HG03196 (cell line): Measurements from ENCODE around the gene MAPK8.

Source experiments
- ATAC-seq: cut with Tn5 transposase; IDR thresholded peaks from one replicate; pipeline ENCODE4 v1.9.1; 2021; ENCODE audit not compliant: unreplicated experiment

MAPK8 gene

DNA sequence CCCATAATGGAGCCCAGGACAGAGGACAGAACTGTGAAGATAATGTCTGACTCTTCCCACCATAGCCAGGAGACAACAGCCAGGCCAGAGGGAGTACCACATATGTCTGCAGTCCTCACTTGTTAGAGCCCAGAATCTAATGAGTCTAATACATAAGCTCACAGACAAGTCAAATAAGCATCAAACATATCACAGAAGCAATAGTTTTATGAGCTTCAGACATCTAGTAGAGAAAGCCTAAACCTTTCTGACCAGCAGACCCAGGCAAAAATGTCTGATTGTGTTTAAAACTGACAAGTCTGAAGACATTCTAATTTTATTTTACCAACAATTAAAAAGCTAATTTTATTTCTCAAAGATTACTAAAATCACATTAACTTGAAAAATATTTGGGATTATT, 75.5 kb downstream of the MAPK8 start:
- ATAC-seq: no peak

DNA sequence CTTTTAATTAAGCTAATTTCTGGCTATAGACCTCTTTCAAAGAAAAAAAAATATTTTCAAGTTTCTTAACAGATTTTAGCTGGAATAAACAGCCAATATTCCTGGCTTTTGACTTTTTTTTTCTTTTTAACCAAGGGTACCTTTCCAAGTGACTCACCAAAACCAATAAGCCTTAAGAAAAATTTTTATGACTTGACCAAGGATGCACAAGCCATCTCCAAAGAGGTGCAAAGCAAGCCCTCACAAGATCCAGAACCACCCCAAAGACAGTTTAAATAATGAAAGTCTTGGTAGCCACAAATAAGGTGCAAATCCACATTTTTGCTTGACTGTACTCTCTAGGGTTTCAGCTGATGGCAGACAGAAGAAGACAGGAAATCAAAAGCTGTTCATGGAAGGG, 76.5 kb downstream of the MAPK8 start:
- ATAC-seq: no peak

DNA sequence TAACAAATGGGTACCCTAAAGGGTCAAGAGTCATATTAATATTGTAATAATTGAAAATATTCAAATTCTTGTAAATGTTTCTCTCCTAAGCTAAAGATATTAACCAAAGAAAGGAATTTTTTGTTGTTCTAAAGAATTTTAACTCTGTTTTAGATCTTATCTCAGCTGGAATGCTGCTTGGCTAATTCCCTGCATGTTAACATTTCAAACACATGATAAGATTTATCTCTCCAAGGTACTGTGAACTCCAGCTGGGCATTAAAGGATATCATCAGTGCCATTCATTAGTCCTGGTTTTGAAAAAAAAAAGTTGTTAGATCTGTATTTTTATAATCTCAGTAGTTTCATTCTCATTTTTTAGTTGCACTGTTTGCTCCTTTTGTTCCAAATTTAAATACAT, 76.9 kb downstream of the MAPK8 start:
- ATAC-seq: no peak

DNA sequence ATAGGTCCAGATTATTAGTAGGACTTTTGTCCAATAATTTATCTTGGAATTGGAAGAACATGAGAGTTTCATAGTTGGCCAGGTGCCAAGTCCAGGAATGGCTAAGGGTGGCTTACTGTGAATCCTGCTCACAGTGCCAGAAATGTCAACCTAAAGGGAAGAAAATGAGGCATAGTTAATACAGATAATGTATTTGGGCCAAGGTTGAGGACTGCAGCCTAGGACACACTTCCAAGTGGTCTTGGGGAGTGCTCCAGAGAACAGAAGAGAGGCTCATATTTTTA, 78.2 kb downstream of the MAPK8 start:
- no peak for ATAC-seq

DNA sequence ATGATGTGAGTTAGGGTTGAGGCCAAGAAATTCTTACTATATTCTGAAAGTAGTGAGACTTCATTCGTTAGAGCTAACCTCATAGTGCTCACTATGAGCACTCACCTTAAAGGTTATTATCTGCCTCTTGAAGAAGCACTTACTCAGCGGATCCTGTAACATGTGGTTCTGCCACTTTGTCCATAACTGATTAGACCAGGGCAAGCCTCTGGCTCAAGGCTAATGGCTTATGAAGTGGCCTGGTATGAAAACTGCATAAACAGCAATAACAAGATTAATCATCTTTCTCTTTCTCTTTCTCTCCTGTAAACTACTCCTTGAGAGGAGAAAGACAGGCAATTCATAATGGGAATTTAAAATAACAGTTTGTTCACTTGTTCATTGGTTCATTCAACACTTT, 82.8 kb downstream of the MAPK8 start:
- no peak for ATAC-seq

DNA sequence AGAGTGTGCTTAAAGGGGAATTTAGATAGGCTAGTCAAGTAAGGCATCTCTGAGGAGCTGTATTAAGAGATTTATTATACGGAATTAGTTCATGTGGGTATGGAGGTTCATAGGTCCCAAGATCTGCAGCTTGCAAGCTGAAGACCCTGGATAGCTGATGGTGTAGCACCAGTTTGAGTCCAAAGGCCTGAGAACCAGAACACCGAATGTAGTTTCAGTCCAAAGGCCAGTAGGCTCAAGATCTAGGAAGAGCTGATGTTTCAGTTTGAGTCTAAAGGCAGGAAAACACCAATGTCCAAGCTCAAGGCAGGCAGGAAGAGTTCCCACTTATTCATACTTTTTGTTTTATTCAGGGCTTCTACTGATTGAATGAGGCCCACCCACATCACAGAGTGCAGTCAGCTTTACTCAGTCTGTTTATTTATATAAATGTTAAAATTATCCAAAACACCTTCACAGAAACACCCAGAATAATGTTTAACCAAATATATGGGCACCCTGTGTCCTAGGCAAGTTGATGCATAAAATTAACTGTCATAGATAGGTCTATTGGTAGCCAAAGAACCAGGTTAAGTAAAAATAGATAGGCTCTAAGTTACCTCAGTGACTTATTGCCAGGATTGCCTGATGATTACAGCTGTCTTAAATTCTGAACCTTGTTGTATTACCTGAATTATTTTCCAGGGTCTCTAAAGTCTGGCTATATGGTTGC, 83.5 kb downstream of the MAPK8 start:
- no peak for ATAC-seq

DNA sequence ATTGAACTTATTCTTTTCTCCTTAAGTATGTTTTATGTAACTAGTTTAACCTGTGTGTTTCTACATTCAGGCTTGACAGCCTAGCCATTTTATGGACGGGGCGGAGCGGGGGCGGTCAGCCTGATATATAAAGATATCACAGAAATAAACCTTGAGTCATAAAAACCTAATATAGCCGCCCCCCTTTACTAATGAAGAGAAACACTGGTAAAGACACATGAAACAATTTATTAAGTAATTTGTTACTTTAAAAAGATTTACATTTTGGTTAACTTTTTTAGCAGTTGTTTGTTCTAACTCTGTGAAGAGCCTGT, 84.0 kb downstream of the MAPK8 start:
- ATAC-seq: no peak

DNA sequence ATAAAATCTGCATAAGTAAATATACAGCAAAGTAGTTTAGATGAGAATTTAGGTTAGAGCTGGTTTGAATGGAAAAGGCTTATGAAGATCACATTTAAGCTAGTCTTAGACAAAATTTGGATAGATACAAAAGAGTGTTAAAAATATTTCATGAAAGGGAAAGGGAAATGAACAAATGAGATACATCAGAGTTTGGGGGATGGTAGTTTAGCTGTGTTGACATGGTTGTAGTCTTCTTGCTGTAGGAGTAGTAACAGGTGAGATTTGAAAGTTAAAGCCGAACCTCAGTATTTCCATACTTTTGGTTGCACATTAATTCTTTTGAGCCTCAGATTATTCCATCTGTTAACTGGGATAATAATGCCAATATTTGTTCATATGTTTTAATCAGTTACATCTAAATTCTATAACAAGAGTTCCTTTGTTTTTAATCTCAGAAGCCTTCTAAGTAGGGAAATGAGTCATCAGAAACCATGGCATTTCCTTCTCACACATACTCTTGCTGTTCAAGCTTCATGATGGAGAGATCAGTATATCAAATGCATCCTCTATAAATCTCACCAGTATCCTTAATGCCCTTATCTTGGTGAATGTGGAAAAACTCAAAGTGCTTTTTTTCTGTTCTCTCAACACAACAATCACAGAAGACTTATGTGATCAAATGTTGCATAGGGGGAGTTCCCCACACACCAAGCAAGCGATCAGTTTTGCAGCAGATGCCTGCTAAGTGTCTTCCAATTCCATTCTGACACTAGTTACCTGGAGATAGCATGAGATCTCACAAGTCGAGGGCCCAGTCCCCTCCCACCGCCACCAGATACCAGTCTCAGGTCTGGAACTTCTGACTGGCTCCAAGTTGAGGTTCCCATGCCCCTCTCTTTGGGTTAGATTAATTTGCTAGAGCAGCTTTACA, 84.7 kb downstream of the MAPK8 start:
- peak; percentile 69 for ATAC-seq

DNA sequence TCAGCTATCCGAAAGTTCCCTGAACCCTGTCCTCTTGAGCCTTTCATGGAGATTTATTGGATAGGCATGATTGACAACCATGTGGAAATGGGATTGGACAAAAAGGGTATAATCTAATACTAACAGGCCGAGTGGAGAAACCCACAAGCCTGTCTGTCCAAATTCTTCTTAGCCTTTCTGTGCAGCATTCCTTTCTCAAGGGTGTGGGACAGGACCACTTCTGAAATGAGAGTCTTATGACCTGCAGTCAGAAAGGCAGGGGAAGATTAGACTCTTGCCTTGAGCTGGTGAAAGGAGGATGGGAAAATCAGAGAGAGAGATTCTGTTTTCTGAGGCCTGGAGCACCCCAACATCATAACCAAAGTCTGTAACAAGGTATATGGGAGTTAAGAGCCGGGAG, 85.5 kb downstream of the MAPK8 start:
- ATAC-seq: no peak

DNA sequence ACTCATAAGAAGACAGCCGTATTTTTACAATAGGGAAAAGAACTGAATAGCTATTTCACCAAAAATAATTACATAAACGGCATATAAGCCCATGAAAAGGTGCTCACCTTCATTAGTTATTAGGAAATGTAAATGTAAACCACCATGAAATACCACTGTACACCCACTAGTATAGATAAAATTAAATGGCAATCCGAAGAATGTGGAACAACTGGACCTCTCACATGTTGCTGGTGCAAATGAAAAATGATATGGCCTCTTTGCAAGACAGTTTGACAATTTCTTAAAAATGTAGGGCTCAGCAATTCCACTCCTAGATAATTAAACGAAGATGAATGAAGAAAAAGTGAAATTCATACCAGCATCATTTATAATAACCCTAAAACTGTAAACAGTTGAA, 91.8 kb downstream of the MAPK8 start:
- ATAC-seq: no peak

DNA sequence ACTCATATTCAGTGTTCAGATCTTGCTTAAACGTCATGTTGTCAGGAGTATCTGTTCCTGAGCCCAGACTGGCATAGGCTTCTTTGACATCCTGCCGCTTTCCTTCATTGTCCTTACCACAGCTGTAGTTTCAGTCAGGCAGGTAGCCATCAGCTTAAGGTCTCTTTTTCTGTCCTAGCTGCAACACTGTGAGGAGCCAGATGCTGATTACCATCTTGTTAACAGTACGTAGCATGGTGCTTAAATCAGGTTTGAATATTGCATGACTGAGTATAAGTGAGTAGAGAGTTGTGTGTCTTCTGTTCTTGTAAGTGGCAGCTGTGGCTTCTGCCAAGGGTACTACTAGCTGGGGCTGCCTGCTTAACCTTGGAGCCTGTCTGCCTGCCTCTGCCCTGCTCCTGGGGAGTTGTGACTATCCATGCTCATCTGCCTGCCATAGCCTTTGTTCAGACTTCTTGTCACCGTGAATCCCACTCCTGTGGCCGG, 92.6 kb downstream of the MAPK8 start:
- no peak for ATAC-seq

DNA sequence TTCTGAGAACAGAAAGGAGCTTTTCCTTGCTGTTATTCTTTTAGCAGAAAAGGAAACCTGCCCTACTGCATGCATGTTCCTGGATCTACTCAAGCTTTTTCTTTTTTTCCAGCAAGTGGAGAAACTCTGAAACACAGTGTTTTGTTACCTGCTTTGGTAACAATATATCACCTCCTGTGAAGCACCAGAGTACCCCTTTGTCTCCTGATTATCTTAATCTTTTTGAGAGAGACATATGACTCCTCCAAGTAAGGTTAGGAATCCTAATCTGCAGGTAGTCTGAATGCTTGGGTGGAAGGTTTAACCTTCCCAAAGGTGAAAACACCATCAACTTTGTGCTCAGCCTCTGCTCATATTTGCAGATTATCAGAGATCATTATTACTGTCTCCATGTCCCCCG, 93.1 kb downstream of the MAPK8 start:
- ATAC-seq: no peak

DNA sequence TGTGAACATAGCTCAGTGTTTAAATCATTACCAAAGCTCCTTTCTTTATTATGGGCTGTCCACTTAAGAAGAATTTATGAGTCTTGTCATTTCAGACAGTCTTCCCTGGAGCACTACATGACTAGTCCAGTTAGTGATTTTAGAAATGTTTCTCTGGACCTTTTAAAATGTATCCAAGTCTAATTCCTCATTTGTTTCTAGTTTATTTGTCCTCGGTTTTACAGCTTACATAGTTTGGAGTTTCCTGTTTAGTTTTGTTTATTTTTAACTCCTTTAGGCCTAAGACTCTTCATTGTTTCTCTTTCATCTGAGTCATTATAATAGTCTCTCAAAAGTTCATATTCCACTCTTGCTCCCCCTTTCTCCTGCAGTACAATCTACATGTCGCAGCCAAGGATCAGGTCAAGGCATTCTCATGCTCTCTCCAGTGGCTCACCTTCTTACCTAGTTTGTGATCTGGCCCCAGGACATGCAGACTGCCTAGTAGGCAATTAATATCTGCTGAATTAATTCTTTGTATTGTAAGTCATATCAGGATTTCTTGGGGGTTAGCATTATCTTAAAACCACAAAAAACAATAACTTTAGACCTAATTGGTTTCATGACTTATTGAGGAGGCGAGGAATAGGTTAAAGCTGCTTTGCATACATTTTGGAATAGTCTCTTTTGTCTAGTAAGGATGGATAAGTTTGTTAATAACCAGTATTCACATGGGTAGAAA, 93.8 kb downstream of the MAPK8 start:
- no peak for ATAC-seq

DNA sequence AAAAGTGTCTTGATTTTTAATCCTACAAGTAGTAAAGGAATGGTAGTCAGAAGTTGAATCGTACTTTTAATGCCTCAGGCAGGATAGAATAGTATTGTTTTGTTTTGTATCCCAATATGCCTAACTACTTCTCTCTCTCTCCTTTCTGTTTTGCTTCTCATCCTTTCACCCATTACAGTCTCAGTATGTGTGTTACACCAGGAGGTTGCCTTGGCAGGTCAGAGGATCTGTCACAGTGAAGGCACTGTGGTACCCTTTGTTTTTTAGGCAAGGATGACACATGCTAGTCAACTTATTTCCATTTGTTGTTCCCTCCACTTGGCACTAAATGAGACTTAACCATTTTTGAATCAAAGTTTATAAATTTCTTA, 94.4 kb downstream of the MAPK8 start:
- ATAC-seq: no peak

DNA sequence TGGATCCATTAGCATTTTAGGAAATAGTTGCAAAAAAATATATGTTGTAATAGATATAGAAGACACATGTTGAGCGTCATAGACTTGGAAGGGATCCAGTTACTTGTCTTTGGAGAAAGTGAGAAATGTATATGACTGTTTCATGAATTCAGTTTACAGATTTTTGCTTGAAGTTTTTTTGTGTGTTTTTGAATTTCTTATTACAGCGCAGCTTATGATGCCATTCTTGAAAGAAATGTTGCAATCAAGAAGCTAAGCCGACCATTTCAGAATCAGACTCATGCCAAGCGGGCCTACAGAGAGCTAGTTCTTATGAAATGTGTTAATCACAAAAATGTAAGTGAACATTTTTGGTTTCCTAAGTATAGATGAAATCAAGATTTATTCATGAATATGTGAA, 98.2 kb downstream of the MAPK8 start:
- ATAC-seq: no peak

DNA sequence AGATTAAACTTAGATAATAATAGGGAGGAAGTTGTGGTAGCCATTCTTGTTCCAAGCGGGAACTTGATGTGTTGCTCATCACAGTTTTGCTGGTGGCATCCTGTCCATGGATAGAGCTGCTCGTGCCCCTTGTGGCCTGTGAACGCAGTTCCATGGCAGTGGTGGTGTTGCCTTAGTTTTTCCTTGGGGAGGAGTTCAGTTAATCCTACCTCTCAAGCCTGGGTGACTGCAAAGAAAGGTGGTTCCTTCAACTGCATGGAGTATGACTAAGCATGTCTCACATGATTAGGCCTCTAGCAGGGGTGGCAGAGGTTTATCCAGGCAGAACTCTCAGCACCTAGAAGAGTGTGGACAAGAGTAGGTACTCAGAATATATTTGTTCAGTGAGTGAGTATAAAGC, 99.7 kb downstream of the MAPK8 start:
- no peak for ATAC-seq

DNA sequence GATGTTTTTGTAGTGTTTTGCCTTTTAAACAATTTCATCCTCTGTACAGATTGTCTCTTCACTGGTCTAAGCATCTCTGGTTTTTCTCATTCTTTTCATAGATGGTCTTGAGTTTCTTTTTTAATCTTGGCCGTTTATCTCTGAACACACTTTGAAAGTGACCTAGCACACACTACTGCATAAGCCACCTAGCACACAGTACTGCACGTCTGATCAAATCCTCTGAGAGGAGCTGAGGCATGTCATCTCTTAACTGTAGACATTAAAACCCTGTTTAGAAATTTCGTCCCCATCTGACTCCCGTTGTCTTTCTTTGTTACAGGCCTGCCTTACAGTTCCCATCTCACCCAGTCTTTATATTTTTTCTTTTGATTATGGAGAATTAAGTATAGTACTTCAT, 100.2 kb downstream of the MAPK8 start:
- no peak for ATAC-seq

DNA sequence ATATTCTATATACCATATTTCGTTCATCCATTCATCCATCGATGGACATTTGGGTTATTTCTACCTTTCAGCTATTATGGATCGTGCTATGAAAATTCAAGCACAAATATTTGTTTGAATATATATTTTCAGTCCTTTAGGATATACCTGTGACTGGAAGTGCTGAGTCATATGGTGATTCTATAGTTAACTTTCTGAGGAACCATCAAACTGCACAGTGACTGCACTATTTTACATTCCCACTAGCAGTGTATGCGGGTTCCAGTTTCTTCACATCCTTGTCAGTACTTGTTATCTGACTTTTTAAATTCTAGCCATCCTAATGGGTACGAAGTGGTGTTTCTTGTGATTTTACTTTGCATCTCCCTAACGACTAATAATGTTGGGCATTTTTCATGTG, 104.0 kb downstream of the MAPK8 start:
- no peak for ATAC-seq

DNA sequence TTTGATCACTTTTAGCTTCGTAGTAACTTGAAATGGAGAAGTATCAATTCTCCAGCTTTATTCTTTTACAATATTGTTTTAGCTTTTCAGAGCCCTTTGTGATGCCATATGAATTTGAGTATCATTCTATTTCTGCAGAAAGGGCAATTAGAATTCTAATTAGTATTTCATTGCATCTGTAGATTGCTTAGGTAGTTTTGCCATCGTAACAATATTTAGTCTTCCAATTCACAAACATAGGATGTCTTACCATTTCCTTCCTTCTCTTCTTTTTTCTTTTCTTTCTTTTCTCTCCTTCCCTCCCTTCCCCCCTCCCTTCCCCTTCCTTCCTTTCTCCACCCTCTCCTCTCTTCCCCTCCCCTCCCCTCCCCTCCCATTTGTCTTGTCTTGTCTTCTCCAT, 105.0 kb downstream of the MAPK8 start:
- ATAC-seq: no peak

DNA sequence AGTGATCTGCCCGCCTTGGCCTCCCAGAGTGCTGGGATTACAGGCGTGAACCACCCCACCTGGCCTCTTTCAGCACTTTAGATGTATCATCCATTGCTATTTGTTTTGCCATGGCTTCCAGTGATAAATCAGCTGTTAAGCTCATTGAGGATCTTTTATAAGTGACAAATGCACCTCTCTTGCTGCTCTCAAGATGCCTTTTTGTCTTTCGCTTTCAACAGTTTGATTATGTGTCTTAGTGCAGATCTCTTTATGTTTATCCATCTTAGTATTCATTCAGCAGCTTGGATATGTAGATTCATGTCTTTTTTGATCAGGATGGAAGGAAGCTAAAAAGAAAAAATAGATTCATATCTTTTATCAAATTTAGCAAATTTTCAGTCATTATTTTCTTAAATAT, 105.6 kb downstream of the MAPK8 start:
- no peak for ATAC-seq

DNA sequence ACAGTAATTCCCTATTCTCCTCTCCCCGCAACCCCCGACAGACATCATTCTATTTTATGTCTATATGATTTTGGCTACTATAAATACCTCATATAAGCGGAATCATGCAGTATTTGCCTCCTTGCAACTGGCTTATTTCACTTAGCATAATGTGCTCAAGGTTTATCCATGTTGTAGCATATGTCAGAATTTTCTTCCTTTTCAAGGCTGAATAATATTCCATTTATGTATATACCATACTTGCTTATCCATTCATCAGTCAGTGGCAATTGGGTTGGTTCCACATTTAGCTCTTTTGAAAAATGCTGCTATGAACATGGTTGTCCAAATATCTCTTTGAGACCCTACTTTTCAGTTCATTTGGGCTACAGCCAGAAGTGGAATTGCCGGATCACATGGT, 106.5 kb downstream of the MAPK8 start:
- no peak for ATAC-seq

DNA sequence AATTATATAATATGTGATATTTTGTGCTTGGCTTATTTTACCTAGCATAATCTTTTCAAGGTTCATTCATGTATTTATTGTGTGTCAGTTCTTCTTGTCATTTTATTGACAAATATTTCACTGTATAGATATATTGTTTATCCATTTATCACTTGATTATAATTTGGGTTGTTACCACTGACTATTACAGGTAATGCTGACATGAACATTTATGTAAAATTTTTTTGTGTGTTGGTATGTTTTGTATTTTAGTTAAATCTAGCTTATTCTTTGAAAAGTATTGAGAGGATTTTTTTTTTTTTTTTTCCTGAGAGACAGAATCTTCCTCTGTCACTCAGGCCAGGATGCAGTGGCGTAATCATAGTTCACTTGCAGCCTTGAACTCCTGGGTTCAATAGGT, 107.7 kb downstream of the MAPK8 start:
- no peak for ATAC-seq
